CD8-positive, alpha-beta memory T cell (primary cell): ENCODE results near the gene COG7. TPM values are rescaled to one million over a fixed set of nuclear protein-coding genes. Genes with fewer than 3 reads are reported as not detected.
"Not testable (repeated sequence)": the region's sequence is repeated elsewhere in the genome, so short reads cannot be mapped to it uniquely, and the experiment has no call there.

Source experiments
- CTCF ChIA-PET: fragments of 350-600 bp; sonication (Branson Sonifier 250); formaldehyde crosslinking; loops from one replicate; lab custom pipeline; 2021; ENCODE audit warnings: antibody characterized with exemption; lab: Charles Lee
- POLR2A ChIA-PET: fragments of 350-600 bp; sonication (Branson Sonifier 250); formaldehyde crosslinking; loops from one replicate; lab custom pipeline; 2021; ENCODE audit warnings: antibody characterized with exemption; lab: Charles Lee
- DNase-seq, 5 donors: peaks; one replicate each; pipeline versions ENCODE4 v3.0.0 to v3.0.0-alpha.2; 2020 to 2022; ENCODE audit warnings: mixed read lengths in 1 of 5
- H3K27ac ChIP-seq: one replicate; pipeline ENCODE4 v1.7.0; 2013; ENCODE audit warnings: low read depth, mild to moderate bottlenecking, low read length, moderate library complexity
- H3K27me3 ChIP-seq: 2 replicates; pipeline ENCODE4 v1.7.0; 2013; ENCODE audit warnings: low read length, mild to moderate bottlenecking; ENCODE audit not compliant: insufficient read depth, poor library complexity, severe bottlenecking
- H3K36me3 ChIP-seq: 2 replicates; pipeline ENCODE4 v1.7.0; 2013; ENCODE audit warnings: mild to moderate bottlenecking, low read length, moderate library complexity; ENCODE audit not compliant: insufficient read depth
- H3K4me1 ChIP-seq: 2 replicates; pipeline ENCODE4 v1.7.0; 2013; ENCODE audit warnings: mild to moderate bottlenecking, low read length, moderate library complexity; ENCODE audit not compliant: insufficient read depth
- H3K4me3 ChIP-seq: 2 replicates; pipeline ENCODE4 v1.7.0; 2013; ENCODE audit warnings: mild to moderate bottlenecking, low read length
- H3K9me3 ChIP-seq: 2 replicates; pipeline ENCODE4 v1.7.0; 2013; ENCODE audit warnings: mild to moderate bottlenecking, low read length
- H3K27ac Mint-ChIP-seq, 8 donors: one replicate each; pipeline ENCODE4 v1.8.0; 2020 to 2021; ENCODE audit warnings: mixed read lengths in 8 of 8, mild to moderate bottlenecking in 6 of 8, inconsistent platforms in 3 of 8, moderate library complexity in 3 of 8
- H3K27me3 Mint-ChIP-seq, 2 donors: one replicate each; pipeline ENCODE4 v1.8.0; 2020 to 2021; ENCODE audit warnings: mixed read lengths in 2 of 2, mild to moderate bottlenecking in 1 of 2, moderate library complexity in 1 of 2
- H3K36me3 Mint-ChIP-seq, 3 donors: one replicate each; pipeline ENCODE4 v1.8.0; 2020 to 2021; ENCODE audit warnings: mixed read lengths in 3 of 3, inconsistent platforms in 1 of 3, mild to moderate bottlenecking in 1 of 3
- H3K4me1 Mint-ChIP-seq, 3 donors: one replicate each; pipeline ENCODE4 v1.8.0; 2020 to 2021; ENCODE audit warnings: mixed read lengths in 3 of 3, inconsistent platforms in 1 of 3, mild to moderate bottlenecking in 1 of 3
- H3K4me3 Mint-ChIP-seq, 7 donors: one replicate each; pipeline ENCODE4 v1.8.0; 2020 to 2021; ENCODE audit warnings: mixed read lengths in 7 of 7, mild to moderate bottlenecking in 6 of 7, moderate library complexity in 4 of 7, inconsistent platforms in 2 of 7
- H3K9me3 Mint-ChIP-seq, 5 donors: one replicate each; pipeline ENCODE4 v1.8.0; 2020 to 2022; ENCODE audit warnings: mixed read lengths in 5 of 5, mild to moderate bottlenecking in 3 of 5, moderate library complexity in 2 of 5, inconsistent platforms in 1 of 5
- polyA plus RNA-seq: library from polyadenylated mRNA; unstranded; fragments of 300-500 nt; fragmentation: Illumina TruSeq; gene quantifications from one replicate; pipeline ENCODE4 v1.2.3, GENCODE V29; 2021
- total RNA-seq, 2 experiments: library from RNA; stranded (reverse); gene quantifications; one replicate each; pipeline ENCODE4 v1.2.3, GENCODE V29; 2021

The COG7 gene
- total and polyA plus RNA-seq, 3 experiments from 2014 or later, result 13.9 to 17.9 (median 15.8) TPM

GRCh38 chr16:23391381-23392222 is 61.4 kb downstream of the COG7 start:
- H3K36me3 Mint-ChIP-seq, result peaks cover 5 to 78% (median 17%) of the 10 kb centered on the region in 3 donors
- no peak overlapping the region for H3K4me3 Mint-ChIP-seq
- no peaks in the 10 kb centered on the region for H3K4me1 ChIP-seq
- peak overlapping the region in 2 of 8 donors; percentile 57 to 58 for H3K27ac Mint-ChIP-seq
- no peaks in the 10 kb centered on the region for H3K27me3 Mint-ChIP-seq
- no peak overlapping the region for H3K4me3 ChIP-seq
- no peaks in the 10 kb centered on the region for H3K9me3 Mint-ChIP-seq
- H3K27me3 ChIP-seq, result no peaks in the 10 kb centered on the region
- H3K9me3 ChIP-seq, result no peaks in the 10 kb centered on the region
- peaks cover 17% of the 10 kb centered on the region for H3K36me3 ChIP-seq
- ChIA-PET POLR2A (no interaction called here), CTCF (no interaction called here)
- no peak overlapping the region for H3K27ac ChIP-seq
- DNase-seq, result peak in 1 of 5 donors; percentile 24
- no peaks in the 10 kb centered on the region for H3K4me1 Mint-ChIP-seq

- H3K36me3 ChIP-seq, result peaks cover 17% of the 10 kb centered on the region
- H3K27me3 ChIP-seq, H3K4me3 Mint-ChIP-seq, H3K9me3 ChIP-seq, POLR2A ChIA-PET, H3K4me1 ChIP-seq, CTCF ChIA-PET, H3K27me3 Mint-ChIP-seq, DNase-seq, H3K4me1 Mint-ChIP-seq, H3K27ac Mint-ChIP-seq, H3K4me3 ChIP-seq, H3K9me3 Mint-ChIP-seq, H3K27ac ChIP-seq: not testable (repeated sequence)
- H3K36me3 Mint-ChIP-seq, result peaks cover 5 to 64% (median 10%) of the 10 kb centered on the region in 3 donors
These were observed 63.1 kb downstream of the COG7 start for GRCh38 chr16:23389936-23390335.

GRCh38 chr16:23389201-23389600 is 63.8 kb downstream of the COG7 start:
- no peak overlapping the region for H3K27ac ChIP-seq
- H3K4me1 Mint-ChIP-seq, result no peaks in the 10 kb centered on the region
- H3K36me3 ChIP-seq, result peaks cover 17% of the 10 kb centered on the region
- no peaks in the 10 kb centered on the region for H3K27me3 Mint-ChIP-seq
- H3K4me3 Mint-ChIP-seq, result no peak overlapping the region
- CTCF ChIA-PET, result no interaction called here
- no peaks in the 10 kb centered on the region for H3K9me3 Mint-ChIP-seq
- POLR2A ChIA-PET, result no interaction called here
- H3K4me1 ChIP-seq, result no peaks in the 10 kb centered on the region
- H3K9me3 ChIP-seq, result no peaks in the 10 kb centered on the region
- H3K4me3 ChIP-seq, result no peak overlapping the region
- peaks cover 5 to 59% (median 7%) of the 10 kb centered on the region in 3 donors for H3K36me3 Mint-ChIP-seq
- peak in 1 of 5 donors; percentile 8 for DNase-seq
- H3K27me3 ChIP-seq, result no peaks in the 10 kb centered on the region
- H3K27ac Mint-ChIP-seq, result peak overlapping the region in 1 of 8 donors; percentile 11

- peaks cover 5 to 56% (median 7%) of the 10 kb centered on the region in 3 donors for H3K36me3 Mint-ChIP-seq
- H3K4me1 Mint-ChIP-seq, result no peaks in the 10 kb centered on the region
- Histone ChIP-seq H3K27me3 (no peaks in the 10 kb centered on the region), H3K27ac (no peak overlapping the region), H3K4me3 (no peak overlapping the region), H3K9me3 (no peaks in the 10 kb centered on the region), H3K36me3 (peaks cover 17% of the 10 kb centered on the region), H3K4me1 (no peaks in the 10 kb centered on the region)
- no peaks in the 10 kb centered on the region for H3K9me3 Mint-ChIP-seq
- POLR2A ChIA-PET, result no interaction called here
- no peaks in the 10 kb centered on the region for H3K27me3 Mint-ChIP-seq
- no peak overlapping the region for H3K4me3 Mint-ChIP-seq
- CTCF ChIA-PET, result no interaction called here
- no peak overlapping the region for H3K27ac Mint-ChIP-seq
- peak in 1 of 5 donors; percentile 7 for DNase-seq
These were observed 64.2 kb downstream of the COG7 start for GRCh38 chr16:23388786-23389185.

- Histone ChIP-seq H3K27me3 (no peaks in the 10 kb centered on the region), H3K4me1 (no peaks in the 10 kb centered on the region), H3K9me3 (no peaks in the 10 kb centered on the region), H3K36me3 (peaks cover 17% of the 10 kb centered on the region), H3K27ac (no peak overlapping the region), H3K4me3 (no peak overlapping the region)
- peak in 1 of 5 donors; percentile 12 for DNase-seq
- Mint-ChIP-seq H3K4me3 (no peak overlapping the region), H3K27ac (peak overlapping the region in 1 of 8 donors; percentile 5), H3K36me3 (peaks cover 5 to 45% (median 7%) of the 10 kb centered on the region in 3 donors), H3K4me1 (no peaks in the 10 kb centered on the region), H3K9me3 (no peaks in the 10 kb centered on the region), H3K27me3 (no peaks in the 10 kb centered on the region)
- POLR2A ChIA-PET, result no interaction called here
- CTCF ChIA-PET, result no interaction called here
These were observed 65.3 kb downstream of the COG7 start for GRCh38 chr16:23387666-23388065.

GRCh38 chr16:23385441-23385840 is 67.5 kb downstream of the COG7 start:
- H3K36me3 Mint-ChIP-seq, result peaks cover 5 to 22% (median 5%) of the 10 kb centered on the region in 3 donors
- no peak for DNase-seq
- POLR2A ChIA-PET, result no interaction called here
- no peaks in the 10 kb centered on the region for H3K9me3 ChIP-seq
- CTCF ChIA-PET, result no interaction called here
- no peaks in the 10 kb centered on the region for H3K4me1 Mint-ChIP-seq
- no peaks in the 10 kb centered on the region for H3K4me1 ChIP-seq
- no peak overlapping the region for H3K4me3 Mint-ChIP-seq
- no peaks in the 10 kb centered on the region for H3K27me3 ChIP-seq
- no peaks in the 10 kb centered on the region for H3K9me3 Mint-ChIP-seq
- H3K27me3 Mint-ChIP-seq, result no peaks in the 10 kb centered on the region
- no peak overlapping the region for H3K27ac Mint-ChIP-seq
- no peak overlapping the region for H3K4me3 ChIP-seq
- H3K36me3 ChIP-seq, result no peaks in the 10 kb centered on the region
- no peak overlapping the region for H3K27ac ChIP-seq

- H3K27me3 Mint-ChIP-seq, result no peaks in the 10 kb centered on the region
- no peaks in the 10 kb centered on the region for H3K27me3 ChIP-seq
- H3K4me3 Mint-ChIP-seq, result no peak overlapping the region
- H3K9me3 Mint-ChIP-seq, result no peaks in the 10 kb centered on the region
- no peak overlapping the region for H3K4me3 ChIP-seq
- H3K4me1 ChIP-seq, result no peaks in the 10 kb centered on the region
- no peak overlapping the region for H3K27ac ChIP-seq
- no peak for DNase-seq
- CTCF ChIA-PET, result no interaction called here
- peaks cover 4 to 20% (median 5%) of the 10 kb centered on the region in 3 donors for H3K36me3 Mint-ChIP-seq
- POLR2A ChIA-PET, result no interaction called here
- peak overlapping the region in 1 of 8 donors; percentile 24 for H3K27ac Mint-ChIP-seq
- no peaks in the 10 kb centered on the region for H3K36me3 ChIP-seq
- H3K4me1 Mint-ChIP-seq, result no peaks in the 10 kb centered on the region
- no peaks in the 10 kb centered on the region for H3K9me3 ChIP-seq
These were observed 68.1 kb downstream of the COG7 start for GRCh38 chr16:23384878-23385277.

GRCh38 chr16:23383881-23384280 is 69.1 kb downstream of the COG7 start:
- Histone ChIP-seq H3K36me3 (no peaks in the 10 kb centered on the region), H3K9me3 (no peaks in the 10 kb centered on the region), H3K27me3 (no peaks in the 10 kb centered on the region), H3K4me3 (no peak overlapping the region), H3K4me1 (no peaks in the 10 kb centered on the region), H3K27ac (no peak overlapping the region)
- Mint-ChIP-seq H3K4me1 (no peaks in the 10 kb centered on the region), H3K36me3 (peaks cover 2 to 10% (median 2%) of the 10 kb centered on the region in 3 donors), H3K27ac (no peak overlapping the region), H3K9me3 (no peaks in the 10 kb centered on the region), H3K27me3 (no peaks in the 10 kb centered on the region), H3K4me3 (no peak overlapping the region)
- POLR2A ChIA-PET, result no interaction called here
- DNase-seq, result no peak
- CTCF ChIA-PET, result no interaction called here
